H1 (cell line): ENCODE measurements around the gene GNG12. TPM values are rescaled to one million over a fixed set of nuclear protein-coding genes. Genes with fewer than 3 reads are reported as not detected.
"Not testable (repeated sequence)": the region's sequence is repeated elsewhere in the genome, so short reads cannot be mapped to it uniquely, and the experiment has no call there.

Experiments used
- CTCF ChIA-PET: fragments of 300-600 bp; sonication (Branson Sonifier 250); formaldehyde crosslinking; loops from one replicate; lab custom pipeline; 2021; ENCODE audit not compliant: partially characterized antibody; lab: Charles Lee
- POLR2A ChIA-PET: fragments of 300-600 bp; sonication (Branson Sonifier 250); formaldehyde crosslinking; loops from one replicate; lab custom pipeline; 2021; ENCODE audit warnings: inconsistent platforms; ENCODE audit not compliant: partially characterized antibody; lab: Charles Lee
- DNase-seq, 2 experiments: peaks; one replicate each; pipeline versions ENCODE4 v3.0.0 to v3.0.0-alpha.2; 2010 to 2022; ENCODE audit warnings: low spot score in 2 of 2, low read depth in 1 of 2, mixed read lengths in 1 of 2
- FAIRE-seq: peaks from 2 replicates; lab custom pipeline; 2011; peaks lifted over from hg19 to GRCh38; lab: Jason Lieb, UNC
- H2AFZ ChIP-seq: 2 replicates; pipeline ENCODE4 v1.8.1; 2012; ENCODE audit warnings: low read length, inconsistent platforms
- H2AK5ac ChIP-seq: 2 replicates; pipeline ENCODE4 v1.6.1; 2013; ENCODE audit warnings: low read depth, low read length
- H2BK120ac ChIP-seq: replicated peaks from 2 replicates; pipeline ENCODE3; 2013; ENCODE audit warnings: low read depth, low read length, inconsistent platforms
- H2BK12ac ChIP-seq: 2 replicates; pipeline ENCODE4 v1.6.1; 2013; ENCODE audit warnings: low read depth, low read length
- H2BK15ac ChIP-seq: 2 replicates; pipeline ENCODE4 v1.6.1; 2013; ENCODE audit warnings: low read length
- H2BK20ac ChIP-seq: 2 replicates; pipeline ENCODE4 v1.6.1; 2013; ENCODE audit warnings: low read length
- H2BK5ac ChIP-seq: 2 replicates; pipeline ENCODE4 v1.6.1; 2013; ENCODE audit warnings: low read depth, low read length
- H3K14ac ChIP-seq: 2 replicates; pipeline ENCODE4 v1.6.1; 2013; ENCODE audit warnings: inconsistent platforms; ENCODE audit not compliant: insufficient read length
- H3K18ac ChIP-seq: 2 replicates; pipeline ENCODE4 v1.6.1; 2013; ENCODE audit warnings: low read length; ENCODE audit errors: extremely low read depth
- H3K23ac ChIP-seq: 2 replicates; pipeline ENCODE4 v1.6.1; 2013; ENCODE audit warnings: inconsistent platforms; ENCODE audit not compliant: insufficient read length
- H3K23me2 ChIP-seq: 2 replicates; pipeline ENCODE4 v1.6.1; 2013; ENCODE audit warnings: low read depth, low read length
- H3K27ac ChIP-seq: 2 replicates; pipeline ENCODE4 v1.6.1; 2011; ENCODE audit warnings: low read depth, low read length, inconsistent platforms
- H3K27me3 ChIP-seq, 4 experiments: replicated peaks in 1 of 4; 1 replicate in 1 of 4; 2 replicates in 3 of 4; pipeline versions ENCODE4 v1.6.1 to v1.8.1; 2011 to 2013; ENCODE audit warnings: low read length in 3 of 4, mild to moderate bottlenecking in 3 of 4, inconsistent platforms in 2 of 4, mixed read lengths in 2 of 4, moderate library complexity in 1 of 4; ENCODE audit not compliant: control insufficient read depth in 3 of 4, insufficient read depth in 3 of 4; ENCODE audit errors: extremely low read depth in 1 of 4
- H3K36me3 ChIP-seq, 4 experiments: 2 replicates each; pipeline versions ENCODE4 v1.6.1 to v1.8.1; 2011 to 2013; ENCODE audit warnings: mild to moderate bottlenecking in 4 of 4, low read length in 3 of 4, moderate library complexity in 2 of 4, control low read depth in 1 of 4, inconsistent platforms in 1 of 4; ENCODE audit not compliant: insufficient read depth in 4 of 4, control insufficient read depth in 2 of 4
- H3K4ac ChIP-seq: replicated peaks from 2 replicates; pipeline ENCODE3; 2013; ENCODE audit warnings: low read length, low read depth, mixed read lengths, inconsistent platforms; ENCODE audit not compliant: insufficient read length
- H3K4me1 ChIP-seq, 4 experiments: replicated peaks in 1 of 4; 1 replicate in 1 of 4; 2 replicates in 3 of 4; pipeline versions ENCODE4 v1.6.1 to v1.8.1; 2011 to 2013; ENCODE audit warnings: low read length in 3 of 4, inconsistent platforms in 2 of 4, mixed read lengths in 1 of 4; ENCODE audit not compliant: insufficient read depth in 4 of 4, control insufficient read depth in 3 of 4
- H3K4me2 ChIP-seq, 2 experiments: 2 replicates each; pipeline versions ENCODE4 v1.6.1 to v1.8.1; 2011 to 2013; ENCODE audit warnings: low read depth in 2 of 2, low read length in 2 of 2, control low read depth in 1 of 2, inconsistent platforms in 1 of 2, mild to moderate bottlenecking in 1 of 2; ENCODE audit not compliant: insufficient read depth in 1 of 2
- H3K4me3 ChIP-seq, 4 experiments: fragments of 200-600, 300-600 bp in 1 of 4; sonication (generic), shearing (Covaris generic), sonication (Bioruptor Twin) in 1 of 4; 2 replicates each; pipeline versions ENCODE4 v1.5.1 to v1.8.1; 2011 to 2016; ENCODE audit warnings: low read length in 4 of 4, low read depth in 3 of 4, control low read depth in 2 of 4, inconsistent platforms in 2 of 4, mild to moderate bottlenecking in 2 of 4, mixed read lengths in 1 of 4, moderate library complexity in 1 of 4; ENCODE audit not compliant: insufficient read depth in 2 of 4; ENCODE audit errors: extremely low read depth in 1 of 4
- H3K56ac ChIP-seq: replicated peaks from 2 replicates; pipeline ENCODE3; 2013; ENCODE audit warnings: low read depth, mild to moderate bottlenecking, mixed read lengths, low read length, inconsistent platforms; ENCODE audit not compliant: insufficient read length
- H3K79me1 ChIP-seq: 2 replicates; pipeline ENCODE4 v1.6.1; 2013; ENCODE audit warnings: low read depth, low read length, control low read depth
- H3K79me2 ChIP-seq, 2 experiments: 2 replicates each; pipeline versions ENCODE4 v1.6.1 to v1.8.1; 2012 to 2013; ENCODE audit warnings: low read length in 2 of 2, mild to moderate bottlenecking in 2 of 2, inconsistent platforms in 1 of 2; ENCODE audit not compliant: insufficient read depth in 2 of 2, control insufficient read depth in 1 of 2
- H3K9ac ChIP-seq, 4 experiments: replicated peaks in 1 of 4; 1 replicate in 1 of 4; 2 replicates in 3 of 4; pipeline versions ENCODE4 v1.6.1 to v1.8.1; 2011 to 2013; ENCODE audit warnings: low read depth in 3 of 4, low read length in 3 of 4, control low read depth in 2 of 4, mild to moderate bottlenecking in 2 of 4, moderate library complexity in 2 of 4, inconsistent platforms in 1 of 4; ENCODE audit errors: extremely low read depth in 1 of 4
- H3K9me3 ChIP-seq, 2 experiments: 2 replicates each; pipeline versions ENCODE4 v1.6.1 to v1.8.1; 2012 to 2013; ENCODE audit warnings: mild to moderate bottlenecking in 2 of 2, moderate library complexity in 2 of 2, control low read depth in 1 of 2, inconsistent platforms in 1 of 2, low read depth in 1 of 2, low read length in 1 of 2, mixed read lengths in 1 of 2; ENCODE audit not compliant: insufficient read depth in 2 of 2
- H4K20me1 ChIP-seq, 2 experiments: replicated peaks in 1 of 2; 2 replicates each; pipeline versions ENCODE3 to v1.8.1; 2011 to 2013; ENCODE audit warnings: inconsistent platforms in 2 of 2, low read length in 2 of 2, mild to moderate bottlenecking in 1 of 2; ENCODE audit not compliant: insufficient read depth in 2 of 2, control insufficient read depth in 1 of 2
- H4K5ac ChIP-seq: 2 replicates; pipeline ENCODE4 v1.6.1; 2013; ENCODE audit warnings: low read length, low read depth, mixed read lengths, inconsistent platforms; ENCODE audit not compliant: insufficient read length
- H4K8ac ChIP-seq: 2 replicates; pipeline ENCODE4 v1.8.0; 2013; ENCODE audit warnings: mild to moderate bottlenecking, moderate library complexity, low read length, inconsistent platforms; ENCODE audit not compliant: insufficient read depth; ENCODE audit errors: extremely low read depth
- H4K91ac ChIP-seq: replicated peaks from 2 replicates; pipeline ENCODE3; 2013; ENCODE audit warnings: low read length, mixed read lengths, inconsistent platforms; ENCODE audit not compliant: insufficient read length
- KDM1A ChIP-seq: fragments of 200-600, 300-600 bp; sonication (generic); IDR thresholded peaks from 2 replicates; pipeline ENCODE4 v1.7.1; 2016; ENCODE audit warnings: mild to moderate bottlenecking, low read length, borderline replicate concordance
- WGBS, 2 experiments: shearing (Covaris generic) in 1 of 2; methylation state at CpG; one replicate each; pipeline versions ENCODE4 v1.1.6 to v1.1.7; 2013 to 2015; ENCODE audit warnings: low lambda C conversion rate in 2 of 2, mixed read lengths in 2 of 2, inconsistent platforms in 1 of 2, low coverage in 1 of 2, missing lambda C conversion rate in 1 of 2; ENCODE audit not compliant: insufficient replicate concordance in 2 of 2, insufficient coverage in 1 of 2, insufficient read length in 1 of 2; ENCODE audit errors: extremely low coverage in 1 of 2, missing lambda C conversion rate in 1 of 2; 5-methylcytosine and 5-hydroxymethylcytosine counted together
- polyA plus RNA-seq, 7 experiments: library from polyadenylated mRNA; depleted of rRNA in 3 of 7; stranded (reverse) in 5 of 7; unstranded in 2 of 7; fragments of >200 nt in 5 of 7; fragments of 200-250 nt in 2 of 7; gene quantifications; 1 replicate in 5 of 7; 2 replicates in 1 of 7; 4 replicates in 1 of 7; pipeline versions ENCODE4 v1.2.1 to v1.2.3, GENCODE V29; 2011 to 2013; ENCODE audit warnings: missing spikeins in 2 of 7, mixed read lengths in 2 of 7
- total RNA-seq: library from RNA; stranded (reverse); fragmentation: NEBNext Ultra II Directional; extraction: Animal tissue kit (Norgen Biotek cat#: 25700); gene quantifications from 2 replicates; pipeline ENCODE4 v1.2.1, GENCODE V29; 2021

Gene GNG12
- total and polyA plus RNA-seq, 2 of the 8 experiments (the other 6 are each of a cell fraction or from before 2014, with no cell fraction given), result 11.4 to 35.8 TPM

DNA sequence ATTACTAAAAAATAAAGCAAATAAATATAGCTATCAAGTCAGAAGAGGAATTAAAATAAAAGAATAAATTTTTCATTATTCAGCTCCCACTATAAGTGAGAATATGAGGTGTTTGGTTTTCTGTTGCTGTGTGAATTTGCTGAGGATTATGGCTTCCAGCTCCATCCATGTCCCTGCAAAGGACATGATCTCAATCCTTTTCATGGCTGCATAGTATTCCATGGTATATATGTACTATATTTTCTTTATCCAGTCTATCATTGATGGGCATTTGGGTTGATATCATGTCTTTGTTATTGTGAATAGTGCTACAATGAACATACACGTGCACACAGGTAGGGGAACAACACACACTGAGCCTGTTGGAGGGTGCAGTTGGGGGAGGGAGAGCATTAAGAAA lies 176.1 kb downstream of the GNG12 start:
- H2BK120ac ChIP-seq, H3K27ac ChIP-seq, H3K9me3 ChIP-seq, H3K4me2 ChIP-seq, H4K20me1 ChIP-seq, H2AK5ac ChIP-seq, H2BK5ac ChIP-seq, H3K79me1 ChIP-seq, H3K36me3 ChIP-seq, H4K5ac ChIP-seq, H4K91ac ChIP-seq, H3K9ac ChIP-seq, H4K8ac ChIP-seq, H3K4ac ChIP-seq, H2AFZ ChIP-seq, H2BK20ac ChIP-seq, H3K23me2 ChIP-seq, H3K79me2 ChIP-seq, H2BK12ac ChIP-seq, H3K4me1 ChIP-seq, H2BK15ac ChIP-seq, H3K27me3 ChIP-seq, POLR2A ChIA-PET, H3K14ac ChIP-seq: not testable (repeated sequence)
- CTCF ChIA-PET, result interaction anchor here (0.6 to 0.8 kb wide), 2 partner anchors 103 to 311 kb away, joined by 3 to 4 read pairs; no protein-coding TSS in a partner anchor
- WGBS, 2 experiments, result 100% methylated on average over 1 of the region's 1 CpG; no CpG with 5 or more reads in 1 of the 2 experiments
- TF ChIP-seq KDM1A, result 0 out of 2 replicates have a peak, but pooled peaks have one; percentile 32
- TF ChIP-seq, all 59 proteins: peak for 1; not testable (repeated sequence) for 58
- H3K23ac ChIP-seq, H3K56ac ChIP-seq, H3K4me3 ChIP-seq, H3K18ac ChIP-seq, DNase-seq, FAIRE-seq: not testable (repeated sequence)
